Mononuclear cell (primary cell): ENCODE results near the gene SERINC5. TPM values are rescaled to one million over a fixed set of nuclear protein-coding genes. Genes with fewer than 3 reads are reported as not detected.

Source experiments
- H3K27me3 ChIP-seq: 2 replicates; pipeline ENCODE4 v1.6.0; 2011; ENCODE audit warnings: low read length, control low read depth; ENCODE audit not compliant: insufficient read depth
- H3K4me1 ChIP-seq: 2 replicates; pipeline ENCODE4 v1.5.1; 2011; ENCODE audit warnings: mild to moderate bottlenecking, low read length, control low read depth; ENCODE audit not compliant: insufficient read depth
- H3K4me3 ChIP-seq: 2 replicates; pipeline ENCODE4 v1.5.1; 2011; ENCODE audit warnings: mild to moderate bottlenecking, low read length, moderate library complexity
- H3K9me3 ChIP-seq: 2 replicates; pipeline ENCODE4 v1.5.1; 2011; ENCODE audit warnings: low read depth, mild to moderate bottlenecking, control low read depth, low read length
- total RNA-seq: library from RNA; depleted of rRNA; stranded (reverse); fragments of >200 nt; gene quantifications from one replicate; pipeline ENCODE4 v1.2.3, GENCODE V29; 2012

The SERINC5 gene
- total RNA-seq, 1 donor: 70.2 TPM

GRCh38 chr5:80083101-80083890 is 172.6 kb downstream of the SERINC5 start:
- no peaks in the 10 kb centered on the region for H3K27me3 ChIP-seq
- H3K4me1 ChIP-seq: peaks cover 10% of the 10 kb centered on the region
- no peaks in the 10 kb centered on the region for H3K9me3 ChIP-seq
- no peak overlapping the region for H3K4me3 ChIP-seq

GRCh38 chr5:80082731-80083100 is 173.1 kb downstream of the SERINC5 start:
- no peaks in the 10 kb centered on the region for H3K27me3 ChIP-seq
- H3K9me3 ChIP-seq: no peaks in the 10 kb centered on the region
- no peak overlapping the region for H3K4me3 ChIP-seq
- peaks cover 10% of the 10 kb centered on the region for H3K4me1 ChIP-seq

- no peaks in the 10 kb centered on the region for H3K27me3 ChIP-seq
- no peak overlapping the region for H3K4me3 ChIP-seq
- peaks cover 10% of the 10 kb centered on the region for H3K4me1 ChIP-seq
- H3K9me3 ChIP-seq: no peaks in the 10 kb centered on the region
These were observed 173.6 kb downstream of the SERINC5 start for GRCh38 chr5:80082281-80082680.

GRCh38 chr5:80078921-80079320 is 176.9 kb downstream of the SERINC5 start:
- Histone ChIP-seq H3K27me3 (no peaks in the 10 kb centered on the region), H3K4me3 (no peak overlapping the region), H3K4me1 (peaks cover 10% of the 10 kb centered on the region), H3K9me3 (no peaks in the 10 kb centered on the region)

GRCh38 chr5:80077051-80077714 is 178.7 kb downstream of the SERINC5 start:
- H3K27me3 ChIP-seq: no peaks in the 10 kb centered on the region
- H3K4me1 ChIP-seq: no peaks in the 10 kb centered on the region
- H3K4me3 ChIP-seq: no peak overlapping the region
- no peaks in the 10 kb centered on the region for H3K9me3 ChIP-seq

- H3K9me3 ChIP-seq: no peaks in the 10 kb centered on the region
- no peak overlapping the region for H3K4me3 ChIP-seq
- no peaks in the 10 kb centered on the region for H3K4me1 ChIP-seq
- H3K27me3 ChIP-seq: no peaks in the 10 kb centered on the region
These were observed 179.5 kb downstream of the SERINC5 start for GRCh38 chr5:80076131-80077050.

GRCh38 chr5:80072103-80073073 is 183.5 kb downstream of the SERINC5 start:
- no peaks in the 10 kb centered on the region for H3K27me3 ChIP-seq
- H3K9me3 ChIP-seq: no peaks in the 10 kb centered on the region
- H3K4me3 ChIP-seq: no peak overlapping the region
- peaks cover 30% of the 10 kb centered on the region for H3K4me1 ChIP-seq

- Histone ChIP-seq H3K4me1 (peaks cover 35% of the 10 kb centered on the region), H3K9me3 (no peaks in the 10 kb centered on the region), H3K27me3 (no peaks in the 10 kb centered on the region), H3K4me3 (no peak overlapping the region)
These were observed 184.3 kb downstream of the SERINC5 start for GRCh38 chr5:80071510-80072021.

GRCh38 chr5:80070338-80071056 is 185.4 kb downstream of the SERINC5 start:
- H3K4me3 ChIP-seq: no peak overlapping the region
- peaks cover 40% of the 10 kb centered on the region for H3K4me1 ChIP-seq
- H3K9me3 ChIP-seq: no peaks in the 10 kb centered on the region
- no peaks in the 10 kb centered on the region for H3K27me3 ChIP-seq

- H3K9me3 ChIP-seq: no peaks in the 10 kb centered on the region
- no peaks in the 10 kb centered on the region for H3K27me3 ChIP-seq
- H3K4me3 ChIP-seq: no peak overlapping the region
- peaks cover 40% of the 10 kb centered on the region for H3K4me1 ChIP-seq
These were observed 185.9 kb downstream of the SERINC5 start for GRCh38 chr5:80069918-80070318.

GRCh38 chr5:80069251-80069800 is 186.5 kb downstream of the SERINC5 start:
- no peaks in the 10 kb centered on the region for H3K9me3 ChIP-seq
- H3K27me3 ChIP-seq: no peaks in the 10 kb centered on the region
- no peak overlapping the region for H3K4me3 ChIP-seq
- peaks cover 40% of the 10 kb centered on the region for H3K4me1 ChIP-seq

- H3K4me1 ChIP-seq: peaks cover 40% of the 10 kb centered on the region
- no peak overlapping the region for H3K4me3 ChIP-seq
- no peaks in the 10 kb centered on the region for H3K9me3 ChIP-seq
- no peaks in the 10 kb centered on the region for H3K27me3 ChIP-seq
These were observed 187.1 kb downstream of the SERINC5 start for GRCh38 chr5:80068775-80069174.

GRCh38 chr5:80068246-80068636 is 187.6 kb downstream of the SERINC5 start:
- Histone ChIP-seq H3K4me3 (no peak overlapping the region), H3K27me3 (no peaks in the 10 kb centered on the region), H3K4me1 (peaks cover 40% of the 10 kb centered on the region), H3K9me3 (no peaks in the 10 kb centered on the region)
